MM.1S (cell line): ENCODE measurements around the gene SH3PXD2A.

Source experiments
- DNase-seq: peaks from one replicate; pipeline ENCODE4 v3.0.0-alpha.2; 2015
- H2AFZ ChIP-seq: fragments of 300-600 bp; sonication (generic); 2 replicates; pipeline ENCODE4 v1.6.0; 2016; ENCODE audit warnings: antibody characterized with exemption, low read length
- H3F3A ChIP-seq: fragments of 300-600 bp; sonication (generic); 2 replicates; pipeline ENCODE4 v1.6.1; 2016; ENCODE audit warnings: mild to moderate bottlenecking, antibody characterized with exemption, low read length, moderate library complexity, mixed read lengths; ENCODE audit not compliant: insufficient read depth
- H3K27ac ChIP-seq: fragments of 300-600 bp; sonication (generic); 2 replicates; pipeline ENCODE4 v1.5.1; 2016; ENCODE audit warnings: mild to moderate bottlenecking, low read length
- H3K27me3 ChIP-seq: fragments of 300-600 bp; sonication (generic); replicated peaks from 2 replicates; pipeline ENCODE4 v1.6.0; 2016; ENCODE audit warnings: low read length; ENCODE audit not compliant: insufficient read depth
- H3K36me3 ChIP-seq: fragments of 300-600 bp; sonication (generic); replicated peaks from 2 replicates; pipeline ENCODE4 v1.6.1; 2016; ENCODE audit warnings: mild to moderate bottlenecking, low read length, mixed read lengths; ENCODE audit not compliant: insufficient read depth
- H3K4me1 ChIP-seq: fragments of 300-600 bp; sonication (generic); 2 replicates; pipeline ENCODE4 v1.6.1; 2016; ENCODE audit warnings: low read length, mixed read lengths
- H3K4me2 ChIP-seq: fragments of 300-600 bp; sonication (generic); 2 replicates; pipeline ENCODE4 v1.6.0; 2016; ENCODE audit warnings: low read depth, low read length
- H3K4me3 ChIP-seq: fragments of 300-600 bp; sonication (generic); 2 replicates; pipeline ENCODE4 v1.5.1; 2016; ENCODE audit warnings: low read length, mixed read lengths
- H3K79me2 ChIP-seq: fragments of 300-600 bp; sonication (generic); 2 replicates; pipeline ENCODE4 v1.6.1; 2016; ENCODE audit warnings: mixed run types, low read length, mixed read lengths
- H3K9ac ChIP-seq: fragments of 300-600 bp; sonication (generic); 2 replicates; pipeline ENCODE4 v1.6.1; 2016; ENCODE audit warnings: low read length, mixed read lengths
- H3K9me2 ChIP-seq: fragments of 300-600 bp; sonication (generic); replicated peaks from 2 replicates; pipeline ENCODE4 v1.6.1; 2016; ENCODE audit warnings: mild to moderate bottlenecking, low read length, mixed read lengths; ENCODE audit not compliant: insufficient read depth
- H3K9me3 ChIP-seq: fragments of 300-600 bp; sonication (generic); replicated peaks from 2 replicates; pipeline ENCODE4 v1.6.1; 2016; ENCODE audit warnings: mild to moderate bottlenecking, low read length, mixed read lengths; ENCODE audit not compliant: insufficient read depth
- H4K20me1 ChIP-seq: fragments of 300-600 bp; sonication (generic); 2 replicates; pipeline ENCODE4 v1.6.1; 2016; ENCODE audit warnings: mild to moderate bottlenecking, low read length, moderate library complexity, mixed read lengths; ENCODE audit not compliant: insufficient read depth
- EZH2 ChIP-seq: fragments of 300-600 bp; sonication (generic); optimal IDR thresholded peaks from 2 replicates; pipeline ENCODE3; 2017; ENCODE audit warnings: low read depth, mild to moderate bottlenecking, antibody characterized with exemption, low read length, mixed read lengths
- EZH2phosphoT487 ChIP-seq: fragments of 300-600 bp; sonication (generic); IDR thresholded peaks from 2 replicates; pipeline ENCODE4 v1.6.1; 2018; ENCODE audit warnings: antibody characterized with exemption, low read length
- TF ChIP-seq, protein P1 (sequence below): fragments of 300-600 bp; sonication (generic); IDR thresholded peaks from 2 replicates; pipeline ENCODE4 v1.5.1; 2016; ENCODE audit warnings: antibody characterized with exemption, low read length, mixed read lengths

The SH3PXD2A gene

DNA sequence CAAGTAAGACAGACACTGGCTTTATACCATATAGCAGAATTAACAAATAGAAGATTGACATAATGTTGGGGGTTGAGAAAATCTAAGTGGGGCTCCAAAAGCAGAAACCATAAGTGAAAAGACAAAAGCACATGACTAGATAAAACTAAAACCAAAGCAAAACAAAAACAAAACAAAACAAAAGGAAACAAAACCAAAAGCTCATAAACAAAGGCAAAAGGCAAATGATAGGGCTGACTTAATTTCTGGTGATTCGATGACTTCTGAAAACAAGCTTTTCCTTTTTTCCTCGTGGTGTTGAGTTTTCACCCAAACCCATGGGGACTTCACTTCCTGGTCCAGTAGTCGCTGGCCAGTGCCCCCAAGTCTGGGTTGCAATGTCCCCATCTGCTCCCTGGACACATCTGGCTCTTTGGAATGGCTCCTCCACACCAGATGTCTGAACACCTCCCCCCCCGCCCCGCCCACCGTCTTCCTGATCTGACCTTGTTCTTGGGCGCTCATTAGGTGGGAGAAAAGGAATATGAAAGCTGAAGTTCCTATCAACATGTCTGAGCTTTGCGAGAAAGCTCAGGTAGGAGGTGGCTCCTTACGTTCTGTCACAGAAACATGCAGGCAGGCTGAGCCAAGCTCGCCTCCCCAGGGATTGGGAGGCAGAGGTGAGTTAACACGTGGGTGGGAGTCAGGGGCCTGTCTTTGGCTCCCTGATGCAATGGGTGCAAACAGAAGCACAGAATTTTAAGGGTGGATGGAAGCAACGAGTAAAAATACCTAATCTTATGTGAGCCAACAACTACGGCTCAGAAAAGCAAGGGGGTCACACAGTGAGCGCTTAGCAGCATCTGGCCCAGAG is 240.8 kb downstream of the SH3PXD2A start:
- Histone ChIP-seq H3K27ac (no peak overlapping the region), H3F3A (no peaks in the 10 kb centered on the region), H3K4me1 (no peaks in the 10 kb centered on the region), H3K9ac (no peak overlapping the region), H3K79me2 (no peaks in the 10 kb centered on the region), H3K4me3 (no peak overlapping the region), H4K20me1 (no peaks in the 10 kb centered on the region), H3K9me2 (no peaks in the 10 kb centered on the region), H3K4me2 (no peak overlapping the region), H3K36me3 (no peaks in the 10 kb centered on the region), H3K9me3 (no peaks in the 10 kb centered on the region), H2AFZ (no peak overlapping the region), H3K27me3 (no peaks in the 10 kb centered on the region)
- no peak for TF ChIP-seq EZH2phosphoT487
- no peak for TF ChIP-seq EZH2
- no peak for DNase-seq

DNA sequence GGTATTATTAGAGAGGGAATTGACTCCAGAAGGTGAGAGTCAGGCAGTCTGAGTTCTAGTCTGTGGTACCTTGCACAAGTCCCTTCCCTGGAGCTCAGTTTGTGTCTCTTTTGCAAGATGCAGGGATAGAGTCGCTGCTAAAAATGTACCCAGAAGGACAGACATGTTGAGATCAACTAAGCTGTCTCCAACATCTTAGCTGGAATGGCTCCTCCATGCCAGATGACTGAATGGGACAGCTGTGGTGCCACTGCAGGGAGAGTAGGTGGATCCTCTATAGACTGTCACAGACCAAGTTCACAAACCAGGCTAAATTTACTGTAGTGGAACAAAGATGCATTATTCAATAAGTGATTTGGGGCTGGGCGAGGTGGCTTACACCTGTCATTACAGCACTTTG is 241.8 kb downstream of the SH3PXD2A start:
- no peaks in the 10 kb centered on the region for H3K79me2 ChIP-seq
- no peaks in the 10 kb centered on the region for H4K20me1 ChIP-seq
- no peak overlapping the region for H3K4me3 ChIP-seq
- no peaks in the 10 kb centered on the region for H3K27me3 ChIP-seq
- no peak overlapping the region for H3K4me2 ChIP-seq
- no peaks in the 10 kb centered on the region for H3F3A ChIP-seq
- H3K9ac ChIP-seq = no peak overlapping the region
- H3K9me3 ChIP-seq = no peaks in the 10 kb centered on the region
- H3K36me3 ChIP-seq = no peaks in the 10 kb centered on the region
- DNase-seq = no peak
- TF ChIP-seq EZH2phosphoT487 (no peak), EZH2 (no peak)
- TF ChIP-seq, protein P1, sequence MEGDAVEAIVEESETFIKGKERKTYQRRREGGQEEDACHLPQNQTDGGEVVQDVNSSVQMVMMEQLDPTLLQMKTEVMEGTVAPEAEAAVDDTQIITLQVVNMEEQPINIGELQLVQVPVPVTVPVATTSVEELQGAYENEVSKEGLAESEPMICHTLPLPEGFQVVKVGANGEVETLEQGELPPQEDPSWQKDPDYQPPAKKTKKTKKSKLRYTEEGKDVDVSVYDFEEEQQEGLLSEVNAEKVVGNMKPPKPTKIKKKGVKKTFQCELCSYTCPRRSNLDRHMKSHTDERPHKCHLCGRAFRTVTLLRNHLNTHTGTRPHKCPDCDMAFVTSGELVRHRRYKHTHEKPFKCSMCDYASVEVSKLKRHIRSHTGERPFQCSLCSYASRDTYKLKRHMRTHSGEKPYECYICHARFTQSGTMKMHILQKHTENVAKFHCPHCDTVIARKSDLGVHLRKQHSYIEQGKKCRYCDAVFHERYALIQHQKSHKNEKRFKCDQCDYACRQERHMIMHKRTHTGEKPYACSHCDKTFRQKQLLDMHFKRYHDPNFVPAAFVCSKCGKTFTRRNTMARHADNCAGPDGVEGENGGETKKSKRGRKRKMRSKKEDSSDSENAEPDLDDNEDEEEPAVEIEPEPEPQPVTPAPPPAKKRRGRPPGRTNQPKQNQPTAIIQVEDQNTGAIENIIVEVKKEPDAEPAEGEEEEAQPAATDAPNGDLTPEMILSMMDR = no peak
- no peak overlapping the region for H3K27ac ChIP-seq
- H3K4me1 ChIP-seq = no peaks in the 10 kb centered on the region
- H2AFZ ChIP-seq = no peak overlapping the region
- H3K9me2 ChIP-seq = no peaks in the 10 kb centered on the region

DNA sequence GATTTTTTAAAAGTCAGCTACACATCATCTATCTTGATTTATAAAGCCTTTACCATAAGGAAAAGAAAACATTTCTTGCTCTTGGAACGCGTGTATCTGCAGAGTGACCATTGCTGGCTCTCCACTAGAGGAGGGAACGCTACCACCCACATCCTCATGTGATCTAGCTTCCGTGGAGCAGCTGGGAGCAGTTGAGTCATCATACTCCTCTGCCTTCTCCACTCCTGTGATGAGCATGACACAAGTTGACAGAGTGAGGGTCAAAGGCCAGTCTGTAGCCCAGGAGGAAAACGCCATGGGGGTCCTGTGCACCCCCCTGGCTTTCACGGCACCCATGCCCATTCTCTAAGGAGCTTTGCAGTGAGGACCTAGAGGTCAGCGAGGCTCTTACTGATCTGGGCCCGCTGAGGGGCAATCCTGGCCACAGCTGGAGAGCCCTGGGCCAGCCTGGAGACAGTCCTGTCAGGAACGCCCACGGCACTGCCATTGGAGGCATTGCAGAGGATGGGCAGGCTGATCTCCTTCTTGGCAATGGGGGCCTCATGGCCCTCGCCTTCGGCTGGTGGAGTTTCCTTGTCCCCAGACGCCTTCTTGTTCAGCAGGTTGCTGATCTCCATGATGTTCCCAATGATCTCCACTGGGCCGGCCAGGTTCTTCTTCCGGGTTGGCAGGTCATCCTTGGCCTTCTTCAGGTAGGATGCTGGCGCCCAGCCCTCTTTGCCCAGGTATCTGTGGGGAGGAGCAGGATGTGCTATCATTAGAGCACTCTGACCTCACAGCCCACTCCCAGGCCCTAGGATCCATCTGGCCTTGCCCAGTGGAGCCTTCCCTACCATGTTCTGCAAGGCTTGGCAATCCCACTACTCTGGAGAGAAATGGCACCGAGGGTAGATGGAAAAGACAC is 242.7 kb downstream of the SH3PXD2A start:
- H3K27me3 ChIP-seq = no peaks in the 10 kb centered on the region
- no peak for DNase-seq

More for the DNA sequence above, 242.7 kb downstream of the SH3PXD2A start:
- no peaks in the 10 kb centered on the region for H3K9me2 ChIP-seq
- H4K20me1 ChIP-seq = no peaks in the 10 kb centered on the region
- no peak overlapping the region for H3K4me2 ChIP-seq
- no peaks in the 10 kb centered on the region for H3K9me3 ChIP-seq
- no peak overlapping the region for H2AFZ ChIP-seq
- no peaks in the 10 kb centered on the region for H3K36me3 ChIP-seq
- no peaks in the 10 kb centered on the region for H3K4me1 ChIP-seq
- no peaks in the 10 kb centered on the region for H3K79me2 ChIP-seq
- no peak overlapping the region for H3K9ac ChIP-seq
- no peak overlapping the region for H3K27ac ChIP-seq
- TF ChIP-seq EZH2phosphoT487 (no peak), EZH2 (no peak)
- TF ChIP-seq, protein P1 = no peak
- no peaks in the 10 kb centered on the region for H3F3A ChIP-seq
- no peak overlapping the region for H3K4me3 ChIP-seq
